Activated T-cell treated with anti-CD3 and anti-CD28 coated beads, Interleukin-2, amount 50 U/mL, for 24 hours (primary cell): ENCODE results near the gene NFATC1.

ENCODE experiments used
- DNase-seq: peaks from one replicate; pipeline ENCODE4 v3.0.0-alpha.2; 2020
- H3K27ac Mint-ChIP-seq: 2 replicates; pipeline ENCODE4 v1.8.0; 2020; ENCODE audit warnings: mild to moderate bottlenecking, mixed read lengths
- H3K27me3 Mint-ChIP-seq: 2 replicates; pipeline ENCODE4 v1.8.0; 2020; ENCODE audit warnings: mixed read lengths
- H3K36me3 Mint-ChIP-seq: 2 replicates; pipeline ENCODE4 v1.8.0; 2020; ENCODE audit warnings: low read depth, mixed read lengths
- H3K4me1 Mint-ChIP-seq: 2 replicates; pipeline ENCODE4 v1.8.0; 2020; ENCODE audit warnings: low read depth, mixed read lengths
- H3K4me3 Mint-ChIP-seq: 2 replicates; pipeline ENCODE4 v1.8.0; 2020; ENCODE audit warnings: mild to moderate bottlenecking, moderate library complexity, mixed read lengths
- H3K9me3 Mint-ChIP-seq: 2 replicates; pipeline ENCODE4 v1.8.0; 2020; ENCODE audit warnings: mixed read lengths

NFATC1 gene

DNA sequence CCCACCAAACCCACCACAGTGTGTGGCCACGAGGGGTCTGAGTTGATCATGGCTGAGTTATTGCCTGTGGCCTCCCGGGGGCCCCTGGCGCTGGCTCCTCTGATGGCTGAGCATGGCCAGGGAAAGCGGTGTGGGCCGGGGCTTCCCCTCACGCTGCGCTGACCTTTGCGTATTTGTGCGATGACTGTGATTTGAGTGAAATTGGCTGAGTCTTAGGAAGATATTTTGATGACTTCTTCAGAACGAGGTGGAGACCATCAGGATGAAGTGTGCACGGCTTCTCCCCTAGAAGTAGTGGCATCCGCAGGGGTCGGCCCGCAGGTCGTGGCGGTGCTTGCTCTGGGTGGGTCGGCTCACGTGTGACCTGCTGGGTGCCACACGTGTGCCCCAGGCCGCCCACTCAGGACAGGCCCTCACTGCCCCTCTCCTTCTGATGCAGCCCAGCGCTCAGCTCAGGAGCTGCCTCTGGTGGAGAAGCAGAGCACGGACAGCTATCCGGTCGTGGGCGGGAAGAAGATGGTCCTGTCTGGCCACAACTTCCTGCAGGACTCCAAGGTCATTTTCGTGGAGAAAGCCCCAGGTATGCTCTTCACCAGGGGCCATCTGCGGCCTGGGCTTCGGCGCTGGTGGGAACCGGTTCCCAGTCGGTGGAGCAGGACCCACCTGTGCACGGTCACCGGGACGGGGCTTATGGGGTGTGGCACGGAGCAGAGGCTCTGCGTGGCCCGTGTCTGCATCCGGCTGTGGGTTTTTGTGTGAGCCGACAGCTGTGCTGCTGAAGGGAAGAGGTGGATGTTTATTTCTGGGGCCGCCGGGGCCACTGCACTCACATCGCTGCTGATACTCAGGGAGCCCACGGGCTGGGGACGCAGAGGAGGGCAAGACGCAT, 55.8 kb downstream of the NFATC1 start:
- Mint-ChIP-seq H3K4me1 (peaks cover 13% of the 10 kb centered on the region), H3K27ac (peak overlapping the region; percentile 73), H3K36me3 (peaks cover 84% of the 10 kb centered on the region), H3K27me3 (no peaks in the 10 kb centered on the region), H3K9me3 (no peaks in the 10 kb centered on the region), H3K4me3 (no peak overlapping the region)
- no peak for DNase-seq

DNA sequence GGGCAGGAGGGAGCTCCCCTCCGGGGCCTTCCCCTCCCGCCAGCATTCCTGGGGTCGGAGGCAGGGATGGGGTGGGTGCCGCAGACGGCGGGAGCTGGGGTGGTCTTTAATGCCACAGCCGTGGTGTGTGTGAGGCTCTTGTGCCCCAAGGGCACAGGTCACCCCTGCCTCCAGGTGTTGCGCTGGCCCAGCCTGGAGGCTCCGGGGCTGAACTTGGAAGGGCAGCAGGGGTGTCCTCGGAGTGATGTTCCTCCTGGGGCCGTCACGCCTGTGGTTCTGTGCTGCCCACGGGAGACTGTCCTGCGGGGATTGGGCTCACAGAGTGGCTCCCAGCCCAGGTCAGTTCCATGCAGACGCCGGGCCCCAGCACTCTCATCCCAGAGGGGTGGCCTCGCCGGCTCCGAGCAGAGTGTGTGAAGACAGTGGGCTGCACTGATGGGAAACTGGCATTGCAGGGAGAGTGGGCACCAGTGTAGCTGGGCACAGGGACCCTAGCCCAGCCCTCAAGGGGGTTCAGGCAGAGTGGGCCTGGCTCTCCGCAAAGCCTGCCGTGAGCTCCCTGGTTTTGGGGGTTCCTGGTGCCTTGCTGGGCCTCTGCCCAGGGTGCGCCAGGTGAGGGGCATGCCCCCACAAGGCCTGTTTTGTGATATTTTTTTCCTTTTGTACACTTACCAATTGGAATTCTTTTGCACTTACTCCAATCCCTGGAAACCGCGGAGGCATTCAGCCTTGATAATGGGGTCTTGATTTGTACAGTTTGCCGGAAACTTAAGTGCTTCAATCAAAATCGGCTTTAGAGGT, 56.7 kb downstream of the NFATC1 start:
- no peak overlapping the region for H3K4me3 Mint-ChIP-seq
- no peak overlapping the region for H3K27ac Mint-ChIP-seq

DNA sequence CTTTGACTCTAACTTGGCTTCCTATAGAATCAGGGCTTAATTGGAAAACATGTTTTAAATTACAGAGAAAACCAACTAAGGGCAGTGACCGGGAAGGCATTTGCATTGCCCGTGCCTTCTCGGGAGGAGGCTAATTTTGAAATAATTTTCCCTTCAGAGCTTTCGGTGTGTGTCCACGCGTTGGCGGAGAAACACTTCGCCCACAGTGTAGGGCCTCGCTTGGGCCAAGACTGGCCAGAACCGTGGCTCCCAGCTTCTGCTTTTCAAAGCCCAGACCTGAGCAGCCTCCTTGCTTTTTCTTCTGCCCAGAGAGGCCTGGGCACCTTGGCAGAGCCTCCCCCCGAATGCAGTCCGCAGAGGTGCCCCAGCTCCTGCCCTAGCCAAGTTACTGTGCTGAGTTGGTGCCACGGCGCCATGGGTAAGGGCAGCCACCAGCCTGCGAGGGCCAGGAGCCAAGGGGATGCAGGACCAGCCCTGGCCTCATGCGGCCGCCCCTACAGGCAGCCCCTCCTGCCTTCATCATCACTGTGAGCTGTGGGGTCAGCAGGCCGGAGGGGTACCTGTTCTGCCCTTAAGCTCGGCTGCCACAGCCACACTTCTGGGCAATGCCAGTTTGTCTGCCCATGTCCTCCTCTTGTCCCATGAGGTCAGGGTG, 57.4 kb downstream of the NFATC1 start:
- Mint-ChIP-seq H3K27me3 (no peaks in the 10 kb centered on the region), H3K4me3 (no peak overlapping the region), H3K4me1 (no peaks in the 10 kb centered on the region), H3K9me3 (no peaks in the 10 kb centered on the region), H3K36me3 (peaks cover 84% of the 10 kb centered on the region), H3K27ac (peak overlapping the region; percentile 57)
- no peak for DNase-seq

More for the DNA sequence above, 56.7 kb downstream of the NFATC1 start:
- Mint-ChIP-seq H3K9me3 (no peaks in the 10 kb centered on the region), H3K36me3 (peaks cover 84% of the 10 kb centered on the region), H3K27me3 (no peaks in the 10 kb centered on the region), H3K4me1 (peaks cover 4% of the 10 kb centered on the region)
- no peak for DNase-seq

DNA sequence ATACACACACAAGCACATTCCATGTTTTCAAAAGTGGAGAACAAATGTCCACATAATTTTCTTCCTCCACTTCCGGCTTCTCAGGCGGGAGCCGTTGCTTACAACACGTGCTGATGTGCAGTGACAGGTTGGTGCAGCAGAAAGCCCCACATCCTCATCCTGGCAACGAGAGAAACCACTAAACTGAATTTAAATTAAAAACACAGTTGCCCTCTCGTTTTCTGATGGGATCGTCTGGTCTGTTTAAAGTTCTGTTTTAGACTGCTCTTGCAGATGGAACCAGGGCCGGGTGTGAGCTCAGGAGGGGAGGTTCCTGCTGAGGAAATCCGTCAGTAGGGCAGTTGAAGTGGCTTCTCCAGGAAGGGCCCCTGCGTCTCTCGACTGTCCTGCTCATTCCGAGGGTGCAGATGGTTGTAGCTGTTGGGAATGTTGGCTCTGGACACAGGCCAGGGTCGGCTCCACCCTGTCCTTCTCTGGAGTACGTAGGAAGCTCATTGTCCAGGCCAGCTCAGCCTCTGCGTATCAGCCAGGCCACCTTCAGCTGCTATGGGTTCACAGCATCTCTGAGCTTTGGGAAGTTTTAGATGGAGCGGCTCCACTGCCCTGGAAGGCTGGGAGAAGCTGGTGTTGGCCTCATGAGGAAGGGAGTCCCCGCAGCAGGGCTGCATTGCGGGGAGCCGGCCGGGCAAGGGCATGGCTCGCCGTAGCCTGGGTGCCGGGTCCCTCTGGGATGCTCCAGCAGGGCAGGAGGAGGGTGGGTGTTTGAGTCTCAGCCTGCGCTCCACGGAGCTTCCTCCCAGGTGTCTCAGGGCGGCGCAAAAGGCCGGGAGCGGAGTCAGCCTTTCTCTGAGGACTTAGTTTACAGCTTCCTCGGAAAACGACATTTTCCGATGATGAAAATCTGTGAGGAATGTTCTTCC, 58.3 kb downstream of the NFATC1 start:
- no peaks in the 10 kb centered on the region for H3K9me3 Mint-ChIP-seq
- no peaks in the 10 kb centered on the region for H3K27me3 Mint-ChIP-seq
- peaks cover 83% of the 10 kb centered on the region for H3K36me3 Mint-ChIP-seq
- H3K4me1 Mint-ChIP-seq = no peaks in the 10 kb centered on the region
- peak overlapping the region; percentile 30 for H3K27ac Mint-ChIP-seq
- no peak overlapping the region for H3K4me3 Mint-ChIP-seq
- DNase-seq = no peak

DNA sequence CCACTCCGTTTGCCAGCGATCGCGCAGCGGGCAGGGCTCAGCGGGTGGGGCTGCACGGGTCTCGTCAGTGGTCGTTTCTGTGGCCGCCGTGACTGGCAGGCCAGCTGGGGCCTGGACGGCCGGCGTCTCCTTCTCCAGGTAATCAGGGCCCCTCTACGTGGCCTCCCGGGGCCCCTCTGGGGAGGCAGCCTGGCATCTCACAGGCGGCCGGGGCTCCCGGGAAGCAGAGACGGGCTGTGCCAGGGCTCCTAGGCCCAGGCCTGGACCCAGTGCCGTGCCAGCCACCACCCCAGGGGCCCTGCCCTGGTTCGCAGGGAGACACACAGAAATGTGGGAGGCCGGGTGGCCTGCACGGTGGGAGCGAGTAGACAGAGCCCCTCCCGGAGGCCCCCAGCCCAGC, 59.5 kb downstream of the NFATC1 start:
- H3K4me3 Mint-ChIP-seq = no peak overlapping the region
- peaks cover 8% of the 10 kb centered on the region for H3K4me1 Mint-ChIP-seq
- H3K27ac Mint-ChIP-seq = peak overlapping the region; percentile 40
- no peaks in the 10 kb centered on the region for H3K9me3 Mint-ChIP-seq
- peaks cover 84% of the 10 kb centered on the region for H3K36me3 Mint-ChIP-seq
- no peaks in the 10 kb centered on the region for H3K27me3 Mint-ChIP-seq
- no peak for DNase-seq

DNA sequence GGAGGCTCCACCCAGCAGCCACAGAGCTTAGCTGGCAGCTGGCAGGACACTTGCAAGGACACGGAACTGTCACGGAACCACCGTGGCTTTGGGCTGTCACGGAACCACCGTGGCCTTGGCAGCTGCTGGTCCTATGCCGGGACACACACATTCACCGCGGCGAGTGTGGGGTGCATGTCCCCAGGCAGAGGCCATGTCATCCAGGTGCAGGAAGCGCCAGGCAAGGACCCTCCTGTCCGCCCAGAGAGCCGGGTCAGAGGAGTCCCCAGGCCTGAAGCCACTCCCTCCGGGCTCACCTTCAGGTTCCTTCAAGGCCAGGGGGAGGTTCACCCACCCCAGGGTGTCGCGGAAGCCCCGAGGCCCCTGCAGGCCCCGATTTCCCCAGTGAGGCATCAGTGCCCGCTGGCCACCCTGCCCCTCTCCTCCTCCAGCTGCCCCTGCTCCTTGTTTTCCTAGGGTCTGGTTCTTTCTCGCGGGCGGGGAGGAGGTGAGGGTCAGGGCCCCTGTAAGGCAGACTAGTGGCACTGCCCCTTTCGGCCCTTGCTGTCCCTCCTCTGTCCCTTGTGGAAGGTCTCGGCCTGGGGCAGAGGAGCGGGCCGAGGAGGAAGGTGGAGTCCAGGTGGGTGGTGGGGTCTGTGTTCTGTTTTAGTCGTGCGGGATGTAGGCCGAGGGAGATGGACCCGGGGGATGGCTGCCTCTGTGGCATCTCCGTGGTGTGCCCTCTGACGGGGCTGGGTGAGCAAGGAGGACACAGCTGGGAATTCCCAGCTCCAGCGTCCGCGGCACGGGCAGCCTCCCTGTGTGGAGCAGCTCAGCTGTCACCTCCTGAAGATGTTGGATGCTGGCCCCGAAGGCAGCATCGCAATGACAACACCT, 60.6 kb downstream of the NFATC1 start:
- Mint-ChIP-seq H3K4me1 (peaks cover 9% of the 10 kb centered on the region), H3K27me3 (no peaks in the 10 kb centered on the region), H3K27ac (peak overlapping the region; percentile 53), H3K36me3 (peaks cover 82% of the 10 kb centered on the region), H3K9me3 (no peaks in the 10 kb centered on the region), H3K4me3 (no peak overlapping the region)
- DNase-seq = no peak

DNA sequence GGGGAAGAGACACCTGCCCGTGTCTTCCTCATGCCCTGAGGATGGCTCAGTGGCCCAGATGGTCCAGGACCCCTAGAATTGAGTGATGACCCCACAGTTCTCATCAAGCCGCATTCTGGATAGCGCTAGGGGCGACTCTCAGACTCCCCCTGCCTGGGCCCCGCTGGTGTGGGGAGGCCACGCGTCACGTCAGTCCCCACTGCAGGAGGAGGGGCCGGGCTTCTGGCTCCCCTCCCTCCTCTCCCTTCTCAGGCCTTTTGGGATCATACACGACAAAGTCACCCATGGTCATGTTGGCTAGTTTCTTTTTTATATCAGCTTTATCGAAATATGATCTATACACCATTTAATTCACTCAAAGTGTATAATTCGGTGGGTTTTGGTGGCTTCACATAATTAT, 61.5 kb downstream of the NFATC1 start:
- no peak overlapping the region for H3K4me3 Mint-ChIP-seq
- H3K27me3 Mint-ChIP-seq = no peaks in the 10 kb centered on the region
- H3K36me3 Mint-ChIP-seq = peaks cover 82% of the 10 kb centered on the region
- peak overlapping the region; percentile 53 for H3K27ac Mint-ChIP-seq
- DNase-seq = no peak
- H3K9me3 Mint-ChIP-seq = no peaks in the 10 kb centered on the region
- peaks cover 9% of the 10 kb centered on the region for H3K4me1 Mint-ChIP-seq

DNA sequence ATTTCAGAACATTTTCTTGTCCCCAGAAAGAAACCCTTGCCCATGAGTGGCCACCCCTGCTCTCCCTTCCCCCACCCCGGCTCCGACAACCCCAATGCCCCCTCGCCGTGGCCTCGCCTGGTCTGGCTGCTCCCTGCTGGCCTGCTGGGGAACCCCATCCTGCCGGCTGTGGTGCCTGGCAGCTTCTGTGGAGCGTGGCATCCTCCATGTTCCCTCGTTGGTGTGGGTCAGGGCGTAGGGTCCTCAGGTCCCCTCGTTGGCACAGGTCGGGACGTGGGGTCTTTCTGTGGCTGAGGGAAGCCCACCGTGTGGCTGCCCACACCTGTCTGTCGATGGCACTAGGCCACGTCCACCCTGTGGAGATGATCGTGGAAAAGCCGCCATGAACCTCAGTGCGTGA, 61.9 kb downstream of the NFATC1 start:
- Mint-ChIP-seq H3K27me3 (no peaks in the 10 kb centered on the region), H3K36me3 (peaks cover 82% of the 10 kb centered on the region), H3K4me1 (peaks cover 9% of the 10 kb centered on the region), H3K9me3 (no peaks in the 10 kb centered on the region), H3K27ac (peak overlapping the region; percentile 37), H3K4me3 (no peak overlapping the region)
- no peak for DNase-seq

DNA sequence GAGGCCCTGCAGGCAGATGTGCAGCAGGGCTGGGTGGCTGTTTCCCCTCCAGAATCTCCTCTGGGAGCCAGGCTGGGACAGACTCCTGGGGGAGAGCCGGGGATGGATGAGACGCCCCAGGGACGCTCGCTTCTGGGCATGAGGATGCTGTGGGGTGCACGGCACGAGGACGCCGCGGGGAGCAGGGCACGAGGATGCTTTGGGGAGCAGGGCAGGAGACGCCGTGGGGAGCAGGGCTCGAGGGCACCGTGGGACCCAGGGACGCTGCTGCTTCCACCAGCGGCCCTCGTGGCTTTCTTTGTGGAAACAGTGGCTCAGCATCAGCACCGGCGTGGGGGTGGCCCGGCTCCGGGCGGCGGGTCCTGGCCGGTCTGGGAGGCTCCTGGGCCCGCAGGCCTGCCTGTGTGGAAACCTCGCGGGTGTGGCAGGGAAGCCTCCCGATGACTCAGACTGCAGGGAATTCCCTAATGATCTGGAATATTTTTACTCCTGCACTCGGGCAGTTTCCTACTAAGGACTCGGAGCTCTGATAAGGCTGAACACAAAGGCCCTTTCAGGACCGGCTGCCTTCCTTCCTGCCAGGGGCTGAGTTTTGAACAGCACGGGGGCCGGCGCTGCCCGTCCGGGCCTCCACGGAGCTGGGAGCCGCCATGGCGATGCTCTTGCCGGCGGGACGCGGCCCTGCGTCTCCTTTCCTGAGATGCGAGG, 62.6 kb downstream of the NFATC1 start:
- Mint-ChIP-seq H3K27me3 (no peaks in the 10 kb centered on the region), H3K4me1 (peaks cover 9% of the 10 kb centered on the region), H3K4me3 (no peak overlapping the region), H3K9me3 (no peaks in the 10 kb centered on the region), H3K36me3 (peaks cover 82% of the 10 kb centered on the region), H3K27ac (no peak overlapping the region)
- DNase-seq = no peak

DNA sequence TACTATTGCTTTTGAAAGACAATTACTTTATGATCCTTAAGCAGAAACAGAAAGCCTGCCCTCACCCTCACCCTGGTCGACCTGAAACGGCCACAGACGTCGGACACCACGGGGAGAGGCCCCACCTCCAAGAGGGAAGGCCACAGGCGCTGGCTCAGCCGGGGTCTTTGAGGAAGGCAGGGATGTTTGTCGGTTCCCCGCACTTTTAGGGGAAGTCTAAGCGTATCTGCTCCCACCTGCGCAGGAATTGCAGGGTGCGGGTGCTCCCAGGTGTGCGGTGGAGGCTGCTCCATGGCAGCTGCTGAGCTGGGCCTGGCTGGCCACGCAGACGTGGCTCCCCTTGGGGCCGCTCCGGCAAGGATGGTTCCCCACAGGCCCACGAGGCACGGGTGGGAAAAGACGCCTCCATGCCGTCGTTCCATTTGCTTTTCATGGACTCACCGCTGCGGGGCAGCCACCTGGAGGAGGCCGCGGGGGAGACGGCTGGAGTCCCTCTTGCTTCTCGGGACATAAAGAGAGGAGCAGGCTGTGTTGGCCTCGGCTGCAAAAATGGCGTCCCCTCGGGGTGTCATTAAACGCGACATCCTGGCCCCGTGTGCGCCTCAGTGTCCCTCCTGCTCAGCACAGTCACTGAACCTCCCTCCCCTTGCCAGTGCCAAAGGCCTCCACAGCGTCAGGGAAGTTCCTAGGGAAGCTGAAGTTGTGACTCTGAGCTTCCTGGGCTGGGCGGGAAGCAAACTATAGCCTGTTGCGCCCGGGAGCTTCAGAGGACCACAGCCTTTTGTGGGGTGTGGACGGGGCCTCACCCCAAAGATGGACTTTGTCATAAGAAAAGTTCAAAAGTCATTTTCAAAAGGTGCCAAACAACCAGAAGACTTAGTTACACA, 63.4 kb downstream of the NFATC1 start:
- Mint-ChIP-seq H3K4me1 (peaks cover 9% of the 10 kb centered on the region), H3K4me3 (no peak overlapping the region), H3K9me3 (no peaks in the 10 kb centered on the region), H3K27me3 (no peaks in the 10 kb centered on the region), H3K36me3 (peaks cover 81% of the 10 kb centered on the region), H3K27ac (peak overlapping the region; percentile 85)
- no peak for DNase-seq

DNA sequence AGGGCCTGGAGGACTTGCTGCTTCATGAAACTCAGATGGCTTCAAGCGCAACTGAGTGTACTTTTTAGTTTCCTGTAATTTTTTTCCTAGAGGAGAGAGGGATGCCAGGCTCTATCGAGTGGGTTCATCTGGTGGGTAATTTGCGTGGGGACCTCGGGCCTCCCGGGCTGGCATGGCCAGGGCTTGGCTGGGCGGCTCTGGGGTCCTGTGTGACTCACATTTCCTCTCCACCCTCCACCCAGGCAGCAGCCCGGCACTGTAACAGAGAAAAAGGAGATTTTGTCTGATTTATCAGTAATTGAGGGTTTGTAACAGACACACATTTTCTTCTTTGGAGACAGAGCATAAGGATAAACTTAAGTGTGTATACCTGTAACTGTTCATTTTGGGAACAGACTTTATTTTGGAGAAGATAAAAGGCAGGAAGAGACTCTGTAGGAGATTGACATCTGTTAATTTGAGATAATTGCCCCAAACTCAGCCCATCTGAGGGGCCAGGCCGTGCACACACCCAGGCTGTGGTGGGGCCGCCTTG, 64.3 kb downstream of the NFATC1 start:
- peaks cover 10% of the 10 kb centered on the region for H3K4me1 Mint-ChIP-seq
- H3K4me3 Mint-ChIP-seq = no peak overlapping the region
- DNase-seq = no peak
- peak overlapping the region; percentile 85 for H3K27ac Mint-ChIP-seq
- H3K36me3 Mint-ChIP-seq = peaks cover 80% of the 10 kb centered on the region
- no peaks in the 10 kb centered on the region for H3K9me3 Mint-ChIP-seq
- H3K27me3 Mint-ChIP-seq = no peaks in the 10 kb centered on the region
